Neuron (in vitro differentiated cells): Measurements from ENCODE around the gene ZNF407.

Source experiments
- H2AFZ ChIP-seq: one replicate; pipeline ENCODE4 v1.6.1; 2013; ENCODE audit warnings: low read depth, mild to moderate bottlenecking, inconsistent platforms, low read length, moderate library complexity
- H3K27me3 ChIP-seq: one replicate; pipeline ENCODE4 v1.6.1; 2013; ENCODE audit warnings: low read length; ENCODE audit not compliant: insufficient read depth
- H3K36me3 ChIP-seq: one replicate; pipeline ENCODE4 v1.6.1; 2013; ENCODE audit warnings: low read length; ENCODE audit not compliant: insufficient read depth
- H3K4me1 ChIP-seq: one replicate; pipeline ENCODE4 v1.6.1; 2013; ENCODE audit warnings: low read length; ENCODE audit not compliant: insufficient read depth
- H3K4me3 ChIP-seq: 2 replicates; pipeline ENCODE4 v1.5.1; 2013; ENCODE audit warnings: mild to moderate bottlenecking, low read length, moderate library complexity
- H3K9me3 ChIP-seq: one replicate; pipeline ENCODE4 v1.6.1; 2013; ENCODE audit warnings: low read length

The ZNF407 gene

DNA sequence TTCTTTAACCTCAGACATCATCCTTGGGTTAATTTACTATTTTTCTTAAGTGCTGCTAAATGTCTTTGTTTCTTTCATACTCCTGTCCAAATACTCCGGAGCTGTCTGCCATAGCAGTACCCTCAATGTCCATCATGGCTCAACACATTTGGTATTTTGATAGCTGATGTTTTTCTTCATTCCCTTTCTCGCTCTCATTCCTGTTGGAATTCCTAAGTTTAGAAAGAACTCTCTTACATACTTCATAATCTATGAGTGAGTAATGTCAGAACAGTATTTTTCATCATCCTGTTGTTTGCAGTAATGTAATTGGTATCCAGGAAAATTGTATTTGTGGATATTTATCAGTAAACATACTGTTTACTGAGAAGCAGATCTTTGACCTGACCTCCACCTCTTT, 328.4 kb downstream of the ZNF407 start:
- H2AFZ ChIP-seq: no peak overlapping the region
- no peak overlapping the region for H3K4me3 ChIP-seq
- no peaks in the 10 kb centered on the region for H3K4me1 ChIP-seq
- H3K9me3 ChIP-seq: no peaks in the 10 kb centered on the region
- no peaks in the 10 kb centered on the region for H3K36me3 ChIP-seq
- no peaks in the 10 kb centered on the region for H3K27me3 ChIP-seq

GRCh38 chr18:74928194-74928968, 330.7 kb downstream of the ZNF407 start:
- H3K36me3 ChIP-seq: no peaks in the 10 kb centered on the region
- no peak overlapping the region for H3K4me3 ChIP-seq
- H3K27me3 ChIP-seq: no peaks in the 10 kb centered on the region

GRCh38 chr18:74929110-74929509, 331.4 kb downstream of the ZNF407 start:
- no peaks in the 10 kb centered on the region for H3K4me1 ChIP-seq
- peaks cover 2% of the 10 kb centered on the region for H3K9me3 ChIP-seq
- H3K4me3 ChIP-seq: no peak overlapping the region
- H3K27me3 ChIP-seq: no peaks in the 10 kb centered on the region
- H3K36me3 ChIP-seq: no peaks in the 10 kb centered on the region
- no peak overlapping the region for H2AFZ ChIP-seq

More at GRCh38 chr18:74928194-74928968, 330.7 kb downstream of the ZNF407 start:
- H3K9me3 ChIP-seq: peaks cover 2% of the 10 kb centered on the region
- no peak overlapping the region for H2AFZ ChIP-seq
- no peaks in the 10 kb centered on the region for H3K4me1 ChIP-seq

DNA sequence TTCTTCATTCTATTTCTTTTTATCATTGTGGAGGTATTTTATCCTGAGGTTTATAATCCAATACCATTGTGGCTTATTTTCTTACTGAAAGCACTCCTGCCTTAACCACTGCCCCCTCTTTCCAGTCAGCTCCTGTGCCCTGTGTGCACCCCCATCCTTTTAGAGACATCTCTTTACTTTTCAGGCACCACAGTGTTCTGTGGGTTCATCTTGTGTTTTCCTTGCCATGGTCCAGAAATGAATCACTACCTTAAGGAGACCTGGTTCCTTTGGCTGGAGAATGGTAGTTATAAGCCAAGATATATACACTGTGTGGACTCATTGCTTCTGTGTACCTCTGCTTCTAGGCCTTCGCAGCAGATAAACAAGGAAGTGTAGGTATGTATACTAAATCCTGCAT, 332.9 kb downstream of the ZNF407 start:
- no peaks in the 10 kb centered on the region for H3K36me3 ChIP-seq
- H3K4me3 ChIP-seq: no peak overlapping the region
- H3K9me3 ChIP-seq: peaks cover 2% of the 10 kb centered on the region
- H3K27me3 ChIP-seq: no peaks in the 10 kb centered on the region
- no peaks in the 10 kb centered on the region for H3K4me1 ChIP-seq
- H2AFZ ChIP-seq: no peak overlapping the region

- H3K4me3 ChIP-seq: no peak overlapping the region
- no peaks in the 10 kb centered on the region for H3K36me3 ChIP-seq
- no peak overlapping the region for H2AFZ ChIP-seq
- peaks cover 2% of the 10 kb centered on the region for H3K9me3 ChIP-seq
- no peaks in the 10 kb centered on the region for H3K27me3 ChIP-seq
- H3K4me1 ChIP-seq: no peaks in the 10 kb centered on the region
These were observed 336.3 kb downstream of the ZNF407 start for GRCh38 chr18:74933930-74934329.

DNA sequence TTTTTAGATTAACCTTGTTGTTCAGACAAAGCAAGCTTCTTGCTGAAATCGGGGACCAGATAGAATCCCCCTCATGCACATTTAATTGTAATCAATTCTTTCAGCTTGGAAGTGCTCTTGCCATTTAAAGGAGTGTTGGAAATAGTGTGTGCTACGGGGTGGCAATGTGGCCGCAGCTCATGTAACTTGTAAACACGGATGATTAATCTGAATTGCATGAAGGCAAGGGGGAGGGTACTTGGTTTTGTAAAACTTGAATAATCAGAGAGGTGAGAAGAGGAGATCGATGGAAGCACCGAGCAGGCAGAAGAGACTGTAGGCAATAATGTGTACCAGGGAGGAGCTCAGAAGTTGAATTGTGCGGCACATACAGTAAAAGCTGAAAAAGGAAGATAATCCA, 337.8 kb downstream of the ZNF407 start:
- no peaks in the 10 kb centered on the region for H3K36me3 ChIP-seq
- H3K4me3 ChIP-seq: no peak overlapping the region
- H3K27me3 ChIP-seq: no peaks in the 10 kb centered on the region
- H2AFZ ChIP-seq: no peak overlapping the region
- no peaks in the 10 kb centered on the region for H3K4me1 ChIP-seq
- peaks cover 2% of the 10 kb centered on the region for H3K9me3 ChIP-seq

DNA sequence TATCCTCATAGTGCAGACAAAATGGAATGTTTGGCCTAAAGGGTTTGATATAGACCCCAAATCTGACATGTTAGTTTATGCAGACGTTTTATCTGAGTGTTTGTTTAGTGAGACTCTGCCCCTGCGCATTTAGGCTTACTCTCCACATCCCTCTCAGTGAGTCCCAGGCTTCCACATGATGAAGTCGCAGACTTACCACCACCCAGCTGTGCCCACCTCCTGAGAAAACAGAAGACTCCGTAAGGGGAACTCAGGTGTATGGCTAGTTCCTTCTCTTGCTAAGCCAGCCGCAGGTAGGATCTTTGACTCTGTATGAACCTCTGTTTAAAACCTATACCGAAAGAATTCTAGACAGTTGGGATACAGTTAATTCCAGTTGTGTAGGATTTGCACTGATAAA, 338.7 kb downstream of the ZNF407 start:
- Histone ChIP-seq H3K9me3 (peaks cover 2% of the 10 kb centered on the region), H2AFZ (no peak overlapping the region), H3K27me3 (no peaks in the 10 kb centered on the region)

GRCh38 chr18:74937291-74937690, 339.6 kb downstream of the ZNF407 start:
- peaks cover 2% of the 10 kb centered on the region for H3K9me3 ChIP-seq
- H2AFZ ChIP-seq: no peak overlapping the region
- no peak overlapping the region for H3K4me3 ChIP-seq
- H3K36me3 ChIP-seq: no peaks in the 10 kb centered on the region
- H3K27me3 ChIP-seq: no peaks in the 10 kb centered on the region
- no peaks in the 10 kb centered on the region for H3K4me1 ChIP-seq

More for the DNA sequence above, 338.7 kb downstream of the ZNF407 start:
- H3K4me3 ChIP-seq: no peak overlapping the region
- H3K36me3 ChIP-seq: no peaks in the 10 kb centered on the region
- H3K4me1 ChIP-seq: no peaks in the 10 kb centered on the region

DNA sequence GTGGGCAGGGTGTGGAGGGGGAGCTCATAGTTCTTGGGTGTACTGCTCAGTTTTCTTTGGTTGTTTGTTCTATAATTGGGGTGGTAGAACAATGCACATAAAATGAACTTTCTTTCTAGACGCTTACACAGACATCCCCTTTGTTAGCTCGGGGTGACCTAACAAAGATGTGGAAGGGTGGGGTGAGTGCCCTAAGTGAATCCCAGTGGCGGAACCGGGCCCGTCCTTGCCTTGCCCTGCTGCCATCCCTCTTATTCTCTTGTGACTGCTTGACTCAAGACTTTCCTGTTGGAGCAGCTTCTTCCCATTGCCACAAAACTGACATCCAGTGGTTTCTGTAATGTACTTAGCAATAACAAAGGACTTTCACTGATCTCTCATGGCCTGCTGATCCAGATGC, 343.2 kb downstream of the ZNF407 start:
- H3K36me3 ChIP-seq: no peaks in the 10 kb centered on the region
- no peak overlapping the region for H3K4me3 ChIP-seq
- no peaks in the 10 kb centered on the region for H3K4me1 ChIP-seq
- H3K27me3 ChIP-seq: no peaks in the 10 kb centered on the region
- no peak overlapping the region for H2AFZ ChIP-seq
- H3K9me3 ChIP-seq: no peaks in the 10 kb centered on the region

DNA sequence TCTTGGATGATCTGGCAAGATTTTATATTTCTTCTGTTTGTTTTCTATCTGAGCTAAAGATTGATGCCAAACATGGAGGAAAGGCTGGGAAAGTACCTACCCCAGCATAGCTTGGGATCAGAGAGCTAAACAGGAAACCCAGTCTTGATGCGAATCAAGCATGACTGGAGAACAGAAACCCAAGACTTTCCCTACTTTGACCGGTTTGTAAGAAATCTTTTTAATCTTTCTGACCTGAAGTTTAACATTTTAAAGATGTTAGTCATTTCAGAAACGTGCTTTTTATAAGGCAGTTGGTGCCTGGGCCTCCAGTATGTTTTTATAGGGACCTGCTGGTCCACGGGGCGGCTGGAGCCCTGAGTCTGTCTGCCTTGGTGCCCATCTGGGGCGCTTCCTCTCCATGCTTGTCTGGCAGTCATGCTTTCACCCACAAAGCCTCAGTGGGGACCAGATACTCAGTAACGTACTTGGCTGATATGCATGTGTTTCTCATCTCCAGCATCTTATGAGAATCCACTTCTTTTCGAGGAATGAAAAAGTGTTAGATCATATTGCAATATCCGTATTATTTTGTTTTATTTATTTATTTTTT, 344.7 kb downstream of the ZNF407 start:
- Histone ChIP-seq H3K36me3 (no peaks in the 10 kb centered on the region), H2AFZ (no peak overlapping the region), H3K4me3 (no peak overlapping the region), H3K9me3 (no peaks in the 10 kb centered on the region), H3K27me3 (no peaks in the 10 kb centered on the region), H3K4me1 (peaks cover under 1% of the 10 kb centered on the region)

GRCh38 chr18:74944676-74945075, 347.0 kb downstream of the ZNF407 start:
- Histone ChIP-seq H3K4me3 (no peak overlapping the region), H3K27me3 (no peaks in the 10 kb centered on the region), H2AFZ (no peak overlapping the region), H3K36me3 (no peaks in the 10 kb centered on the region), H3K4me1 (peaks cover 8% of the 10 kb centered on the region), H3K9me3 (no peaks in the 10 kb centered on the region)

GRCh38 chr18:74945774-74946545, 348.3 kb downstream of the ZNF407 start:
- Histone ChIP-seq H3K4me3 (no peak overlapping the region), H3K27me3 (no peaks in the 10 kb centered on the region), H3K36me3 (no peaks in the 10 kb centered on the region), H2AFZ (no peak overlapping the region), H3K9me3 (no peaks in the 10 kb centered on the region), H3K4me1 (peaks cover 8% of the 10 kb centered on the region)

- no peak overlapping the region for H2AFZ ChIP-seq
- no peak overlapping the region for H3K4me3 ChIP-seq
- no peaks in the 10 kb centered on the region for H3K36me3 ChIP-seq
- no peaks in the 10 kb centered on the region for H3K27me3 ChIP-seq
- H3K9me3 ChIP-seq: no peaks in the 10 kb centered on the region
- peaks cover 8% of the 10 kb centered on the region for H3K4me1 ChIP-seq
These were observed 349.1 kb downstream of the ZNF407 start for GRCh38 chr18:74946646-74947375.
